ENCODE data around the gene ACRBP.
A peak's percentile ranks its signal among the peaks of the same experiment; 100 is the strongest.

The ACRBP gene

DNA sequence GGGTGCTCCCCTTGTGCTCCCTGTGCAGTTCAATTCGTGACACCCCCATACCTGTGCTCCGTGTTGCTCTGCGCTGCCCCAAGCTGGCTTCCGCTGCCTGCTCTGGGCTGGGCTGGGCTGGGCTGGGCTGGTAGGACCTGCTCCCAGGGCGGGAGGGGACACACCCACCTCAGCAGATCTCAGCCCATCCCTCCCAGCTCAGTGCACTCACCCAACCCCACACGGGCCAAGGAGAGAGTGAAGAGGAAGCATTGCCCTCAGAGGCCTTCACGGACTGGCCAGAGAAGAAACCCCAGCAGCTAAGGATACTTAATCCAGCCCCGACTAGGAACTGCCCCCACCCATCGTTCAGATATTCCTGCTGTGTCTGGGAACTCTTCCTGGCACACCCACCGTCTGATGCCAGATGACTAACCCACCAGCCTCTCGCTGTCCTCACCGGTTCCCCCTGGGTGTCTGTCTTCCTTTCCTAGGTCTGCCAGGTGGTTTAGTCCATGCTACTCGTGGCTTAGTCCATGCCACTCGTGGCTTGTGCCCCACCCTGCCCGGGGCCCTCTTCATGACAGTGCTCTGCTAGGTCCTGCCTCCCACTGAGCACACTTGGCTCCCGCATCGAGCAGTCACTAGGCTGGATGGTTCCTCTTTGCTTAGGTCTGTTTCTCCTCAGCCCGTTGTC, 11.2 kb downstream of the ACRBP start, which contains the start of gene LPAR5:
LPAR5 (minus strand) TSS at position 104 of the 676 bp plus-strand sequence. CDS start 14,711 bp downstream, outside the sequence.
- peak within 1 kb of the TSS; percentile 96 for H3K27ac Mint-ChIP-seq
- DNase-seq (ENCODE audit: low spot score in 2 of 2), result peak in 1 of 2 donors; percentile 60
- no peaks in the 10 kb centered on the region for H3K9me3 Mint-ChIP-seq
- peak within 1 kb of the TSS; percentile 82 for H3K4me3 Mint-ChIP-seq
- peak; percentile 85 for ATAC-seq
- H3K4me1 Mint-ChIP-seq, result peaks cover 54% of the 10 kb centered on the region
- H3K36me3 Mint-ChIP-seq, result peaks cover 20% of the 10 kb centered on the region

DNA sequence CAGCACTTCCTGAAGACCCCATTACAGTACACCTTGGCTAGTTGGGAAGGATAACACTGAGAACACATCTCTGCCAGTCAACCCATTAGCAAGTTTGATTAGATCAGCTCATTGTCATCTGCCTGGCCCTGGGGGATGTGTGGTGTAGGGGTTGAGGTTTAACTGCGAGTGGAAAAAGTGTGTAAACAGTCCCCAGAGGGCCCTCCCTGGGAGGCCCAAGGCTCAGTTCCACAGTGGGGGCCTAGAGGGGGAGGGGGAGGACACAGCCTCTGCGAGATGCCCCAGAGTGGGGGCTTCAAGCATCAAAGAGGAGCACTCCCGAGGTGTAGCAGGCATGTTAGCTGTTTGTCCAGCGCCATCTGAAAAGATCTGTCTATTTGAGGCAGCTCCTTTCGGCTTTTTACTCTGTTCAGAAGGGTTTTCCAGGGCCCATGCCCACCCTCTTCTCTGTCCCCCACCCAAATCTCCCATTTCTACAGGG, 11.8 kb downstream of the ACRBP start:
- Mint-ChIP-seq H3K27ac (peak overlapping the region; percentile 96), H3K36me3 (peaks cover 24% of the 10 kb centered on the region), H3K4me1 (peaks cover 60% of the 10 kb centered on the region), H3K9me3 (no peaks in the 10 kb centered on the region), H3K4me3 (peak overlapping the region; percentile 82)
- ATAC-seq, result peak; percentile 88
- DNase-seq (ENCODE audit: low spot score in 2 of 2), result peak; percentile 42 to 79

- ATAC-seq, result peak; percentile 69
- peak overlapping the region; percentile 86 for H3K4me3 Mint-ChIP-seq
- peak in 1 of 2 donors; percentile 68 for DNase-seq (ENCODE audit: low spot score in 2 of 2)
Measured at GRCh38 chr12:6632026-6632983, 14.9 kb downstream of the ACRBP start.

DNA sequence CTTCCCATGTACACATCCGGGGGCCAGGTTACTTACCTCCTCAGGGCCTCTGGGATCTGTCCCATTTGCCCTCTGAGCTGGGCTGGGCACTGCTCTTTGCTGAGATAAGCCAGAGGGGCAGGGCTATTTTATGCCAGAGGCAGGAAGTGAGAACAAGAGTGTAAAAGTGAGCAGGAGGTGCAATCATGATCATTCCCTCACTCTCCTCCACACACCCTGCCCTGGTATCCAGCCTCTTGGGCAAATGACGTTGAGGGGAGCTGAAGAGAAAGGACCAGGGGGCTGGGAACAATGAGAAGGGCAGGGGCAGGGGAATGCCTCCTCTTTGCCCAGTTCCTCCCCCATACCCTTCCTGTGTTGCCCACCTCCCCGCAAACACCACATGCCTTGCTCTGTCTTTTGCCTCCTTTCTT, 15.7 kb downstream of the ACRBP start:
- no peak for ATAC-seq
- DNase-seq (ENCODE audit: low spot score in 2 of 2), result no peak

More at GRCh38 chr12:6632026-6632983, 14.9 kb downstream of the ACRBP start:
- no peaks in the 10 kb centered on the region for H3K9me3 Mint-ChIP-seq
- peaks cover 67% of the 10 kb centered on the region for H3K4me1 Mint-ChIP-seq
- peak overlapping the region; percentile 96 for H3K27ac Mint-ChIP-seq
- H3K36me3 Mint-ChIP-seq, result peaks cover 42% of the 10 kb centered on the region

GRCh38 chr12:6630736-6631135, 16.5 kb downstream of the ACRBP start:
- peak overlapping the region; percentile 86 for H3K4me3 Mint-ChIP-seq
- H3K9me3 Mint-ChIP-seq, result no peaks in the 10 kb centered on the region
- H3K36me3 Mint-ChIP-seq, result peaks cover 49% of the 10 kb centered on the region
- no peak for DNase-seq (ENCODE audit: low spot score in 2 of 2)
- H3K27ac Mint-ChIP-seq, result peak overlapping the region; percentile 96
- peaks cover 67% of the 10 kb centered on the region for H3K4me1 Mint-ChIP-seq
- ATAC-seq, result no peak

More for the DNA sequence above, 15.7 kb downstream of the ACRBP start:
- H3K27ac Mint-ChIP-seq, result peak overlapping the region; percentile 96
- peak overlapping the region; percentile 86 for H3K4me3 Mint-ChIP-seq
- peaks cover 46% of the 10 kb centered on the region for H3K36me3 Mint-ChIP-seq
- H3K9me3 Mint-ChIP-seq, result no peaks in the 10 kb centered on the region
- peaks cover 72% of the 10 kb centered on the region for H3K4me1 Mint-ChIP-seq

GRCh38 chr12:6627616-6628015, 19.6 kb downstream of the ACRBP start:
- DNase-seq (ENCODE audit: low spot score in 2 of 2) (no peak), ATAC-seq (peak; percentile 63)
- Mint-ChIP-seq H3K9me3 (no peaks in the 10 kb centered on the region), H3K27ac (peak overlapping the region; percentile 70), H3K36me3 (peaks cover 66% of the 10 kb centered on the region), H3K4me3 (peak overlapping the region; percentile 66), H3K4me1 (peaks cover 45% of the 10 kb centered on the region)

DNA sequence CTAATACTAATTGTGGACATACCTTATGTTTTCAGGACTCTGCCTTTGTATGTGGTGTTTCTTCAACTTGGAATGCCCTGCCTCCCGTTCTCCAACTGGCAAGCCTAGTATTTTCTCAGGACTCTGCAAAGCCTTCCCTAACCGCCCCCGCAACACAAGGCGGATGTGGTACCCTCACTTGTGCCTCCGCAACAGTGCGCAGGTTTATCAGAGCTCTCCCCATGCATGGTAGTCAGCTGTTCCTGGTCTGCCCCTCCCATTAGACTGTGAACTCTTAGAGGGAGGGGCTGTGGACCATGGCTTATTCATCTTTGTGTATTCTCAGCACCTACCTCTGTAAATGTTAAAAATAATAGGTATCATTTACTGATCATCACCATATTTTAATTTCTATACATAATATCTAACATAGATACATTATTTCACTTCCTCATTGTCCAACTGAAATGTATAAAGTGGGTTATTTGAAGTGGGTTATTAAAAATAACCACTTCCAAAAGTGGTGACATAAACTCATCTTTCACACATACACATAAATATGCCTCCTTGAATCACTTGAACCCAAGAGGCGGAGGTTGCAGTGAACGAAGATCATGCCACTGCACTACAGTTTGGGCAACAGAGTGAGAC, 20.5 kb downstream of the ACRBP start:
- Mint-ChIP-seq H3K36me3 (peaks cover 61% of the 10 kb centered on the region), H3K9me3 (no peaks in the 10 kb centered on the region), H3K27ac (peak overlapping the region; percentile 70), H3K4me1 (peaks cover 36% of the 10 kb centered on the region), H3K4me3 (peak overlapping the region; percentile 66)
- no peak for DNase-seq (ENCODE audit: low spot score in 2 of 2)
- peak; percentile 64 for ATAC-seq

- Mint-ChIP-seq H3K36me3 (peaks cover 56% of the 10 kb centered on the region), H3K9me3 (no peaks in the 10 kb centered on the region), H3K27ac (no peak overlapping the region), H3K4me3 (peak overlapping the region; percentile 29), H3K4me1 (peaks cover 9% of the 10 kb centered on the region)
- no peak for DNase-seq (ENCODE audit: low spot score in 2 of 2)
- no peak for ATAC-seq
Measured at GRCh38 chr12:6620885-6621274, 26.4 kb downstream of the ACRBP start.

- Mint-ChIP-seq H3K4me3 (peak overlapping the region; percentile 29), H3K9me3 (no peaks in the 10 kb centered on the region), H3K4me1 (peaks cover 12% of the 10 kb centered on the region), H3K36me3 (peaks cover 53% of the 10 kb centered on the region), H3K27ac (no peak overlapping the region)
- ATAC-seq (peak; percentile 57), DNase-seq (ENCODE audit: low spot score in 2 of 2) (no peak)
Measured at GRCh38 chr12:6620137-6620884, 26.9 kb downstream of the ACRBP start.

DNA sequence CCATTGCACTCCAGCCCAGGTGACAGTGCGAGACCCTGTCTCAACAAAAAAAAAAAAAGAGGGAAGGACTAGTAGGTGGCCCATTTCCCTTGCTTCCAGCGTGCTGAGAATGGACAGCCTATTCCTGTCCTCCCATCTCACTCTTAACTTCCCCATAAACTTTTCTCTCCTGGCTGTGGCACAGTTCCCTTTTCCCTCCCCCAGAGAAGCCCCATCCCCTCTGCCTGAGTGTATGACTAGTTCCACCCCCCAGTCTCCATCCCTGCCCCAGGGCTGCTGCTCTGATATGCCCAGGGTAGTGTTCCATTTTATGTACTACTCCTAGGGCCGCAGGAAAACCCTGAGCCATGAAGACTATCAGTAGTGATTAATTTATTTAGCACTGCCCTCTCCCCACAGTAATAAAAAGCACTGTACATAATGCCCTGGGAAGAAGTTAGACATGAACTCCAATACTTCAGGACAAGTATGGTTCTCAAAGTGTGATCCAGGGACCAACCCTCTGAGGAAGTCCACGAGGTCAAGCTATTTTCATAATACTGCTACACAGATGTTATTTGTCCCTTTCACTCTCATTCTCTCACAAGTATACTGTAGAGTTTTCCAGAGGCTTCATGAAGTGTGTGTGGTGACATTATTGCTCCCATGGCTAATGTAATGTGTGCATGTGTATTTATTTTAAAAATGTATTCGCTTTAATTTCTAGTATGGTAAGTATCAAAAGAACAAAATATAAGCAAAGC, 28.6 kb downstream of the ACRBP start:
- H3K9me3 Mint-ChIP-seq, result no peaks in the 10 kb centered on the region
- peaks cover 47% of the 10 kb centered on the region for H3K36me3 Mint-ChIP-seq
- peaks cover 24% of the 10 kb centered on the region for H3K4me1 Mint-ChIP-seq
- DNase-seq (ENCODE audit: low spot score in 2 of 2), result no peak
- ATAC-seq, result no peak
- peak overlapping the region; percentile 82 for H3K27ac Mint-ChIP-seq
- no peak overlapping the region for H3K4me3 Mint-ChIP-seq

GRCh38 chr12:6615802-6616201, 31.4 kb downstream of the ACRBP start:
- Mint-ChIP-seq H3K27ac (peak overlapping the region; percentile 90), H3K36me3 (peaks cover 35% of the 10 kb centered on the region), H3K4me1 (peaks cover 52% of the 10 kb centered on the region), H3K9me3 (no peaks in the 10 kb centered on the region), H3K4me3 (no peak overlapping the region)
- no peak for DNase-seq (ENCODE audit: low spot score in 2 of 2)
- no peak for ATAC-seq

GRCh38 chr12:6614513-6615172, 32.6 kb downstream of the ACRBP start:
- peak overlapping the region; percentile 71 for H3K27ac Mint-ChIP-seq
- H3K4me3 Mint-ChIP-seq, result no peak overlapping the region
- H3K4me1 Mint-ChIP-seq, result peaks cover 55% of the 10 kb centered on the region
- peaks cover 29% of the 10 kb centered on the region for H3K36me3 Mint-ChIP-seq
- DNase-seq (ENCODE audit: low spot score in 2 of 2), result no peak
- no peak for ATAC-seq
- H3K9me3 Mint-ChIP-seq, result no peaks in the 10 kb centered on the region

- Mint-ChIP-seq H3K36me3 (peaks cover 24% of the 10 kb centered on the region), H3K4me3 (peak overlapping the region; percentile 27), H3K27ac (peak overlapping the region; percentile 71), H3K4me1 (peaks cover 55% of the 10 kb centered on the region), H3K9me3 (no peaks in the 10 kb centered on the region)
- ATAC-seq, result peak; percentile 49
- DNase-seq (ENCODE audit: low spot score in 2 of 2), result peak in 1 of 2 donors; percentile 62
Measured at GRCh38 chr12:6613776-6614512, 33.3 kb downstream of the ACRBP start.
